ENCODE data around the gene C11orf98. TPM values are rescaled to one million over a fixed set of nuclear protein-coding genes. Genes with fewer than 3 reads are reported as not detected.
A peak's percentile ranks its signal among the peaks of the same experiment; 100 is the strongest.

Gene C11orf98
- total and polyA plus RNA-seq, 2 donors (not counting 3 experiments of a cell fraction or from before 2014, with no cell fraction given): 39.5 to 61.0 TPM

- Histone ChIP-seq H3K79me2 (ENCODE audit: control insufficient read depth, insufficient read depth, low read length) (peaks cover 11% of the 10 kb centered on the region), H3K4me2 (ENCODE audit: insufficient read depth, low read length) (no peak overlapping the region), H3K9me3 (replicated peaks; ENCODE audit: control insufficient read depth, insufficient read depth, low read length) (no peaks in the 10 kb centered on the region), H3K27me3 (ENCODE audit: control insufficient read depth in 2 of 2, insufficient read depth in 2 of 2, low read length in 2 of 2) (no peaks in the 10 kb centered on the region), H2AFZ (ENCODE audit: low read depth, low read length) (no peak overlapping the region), H3K9me1 (replicated peaks; ENCODE audit: control insufficient read depth, extremely low read depth, insufficient read depth, low read length) (no peaks in the 10 kb centered on the region), H3K36me3 (ENCODE audit: control insufficient read depth in 2 of 2, extremely low read depth in 1 of 2, insufficient read depth in 2 of 2, low read length in 2 of 2) (no peaks in the 10 kb centered on the region), H3K4me1 (ENCODE audit: control insufficient read depth, extremely low read depth, insufficient read depth, low read length) (no peaks in the 10 kb centered on the region), H3K9ac (replicated peaks; ENCODE audit: extremely low read depth, insufficient read depth, low read length) (no peak overlapping the region), H3K27ac (ENCODE audit: insufficient read depth, low read depth, low read length) (no peak overlapping the region), H4K20me1 (replicated peaks; ENCODE audit: control insufficient read depth, extremely low read depth, insufficient read depth, low read length) (no peaks in the 10 kb centered on the region), H3K4me3 (replicated peaks in 1 of 3; ENCODE audit: insufficient read depth in 1 of 3, low read depth in 1 of 3, low read length in 3 of 3) (no peak overlapping the region)
- ChIA-PET CTCF (interaction anchor here (1.1 to 1.4 kb wide), 3 partner anchors 11 to 262 kb away, joined by 3 to 4 read pairs (median 3); partner anchors contain the start of gene TUT1), POLR2A (interaction anchor here (5.3 kb wide), 1 partner anchor 8 kb away, joined by 71 read pairs; the partner anchor contains the start of genes C11orf98 and CSKMT)
- FAIRE-seq (peak; percentile 47), DNase-seq (ENCODE audit: low read depth, low spot score) (no peak)
- dilution Hi-C loops (cut with MboI; ENCODE audit: extremely low pct_ligation_motif_present, low sequenced_read_pairs) (no loop called here), intact Hi-C loops (cut with micrococcal nuclease) (no loop called here)
- no TSS peak for BruUV-seq (replicated peaks)
- TF ChIP-seq FOS (IDR thresholded peaks at IDR 0.05; ENCODE audit: borderline replicate concordance, insufficient read depth, low read length) (no peak), POLR2A (IDR thresholded peaks at IDR 0.05; ENCODE audit: low read depth, low read length) (no peak), GATA2 (IDR thresholded peaks at IDR 0.05; ENCODE audit: insufficient read depth, insufficient read length, low read depth, low read length) (no peak), CTCF (IDR thresholded peaks at IDR 0.05; ENCODE audit: extremely low read depth in 1 of 2, insufficient read depth in 1 of 2, low read depth in 1 of 2, low read length in 2 of 2) (no peak), POLR2AphosphoS5 (IDR thresholded peaks at IDR 0.05; ENCODE audit: insufficient read depth, low read depth, low read length) (no peak), EZH2 (IDR thresholded peaks at IDR 0.05; ENCODE audit: borderline replicate concordance, low read depth, low read length, severe bottlenecking) (no peak), MYC (IDR thresholded peaks at IDR 0.05; ENCODE audit: low read depth, low read length) (no peak), MAX (IDR thresholded peaks at IDR 0.05; ENCODE audit: insufficient read depth, insufficient read length) (no peak), JUN (IDR thresholded peaks at IDR 0.05; ENCODE audit: borderline replicate concordance, insufficient read depth, insufficient read length, low read depth) (no peak)
Measured at GRCh38 chr11:62656796-62657429, 8.1 kb downstream of the C11orf98 start.

Measured in endothelial cell of umbilical vein (primary cell).